ENCODE measurements around the gene FGD4.
A peak's percentile ranks its signal among the peaks of the same experiment; 100 is the strongest.

FGD4 gene

GRCh38 chr12:32546272-32546671 is 146.9 kb downstream of the FGD4 start:
- DNase-seq (ENCODE audit: low read depth), result no peak
- H3K4me3 ChIP-seq (ENCODE audit: low read depth, low read length), result no peak overlapping the region
- no peak for TF ChIP-seq CTCF (IDR thresholded peaks at IDR 0.05; ENCODE audit: low read depth, low read length, missing control alignments)

GRCh38 chr12:32548691-32549281 is 149.4 kb downstream of the FGD4 start:
- DNase-seq (ENCODE audit: low read depth), result no peak
- TF ChIP-seq CTCF (IDR thresholded peaks at IDR 0.05; ENCODE audit: low read depth, low read length, missing control alignments), result no peak
- H3K4me3 ChIP-seq (ENCODE audit: low read depth, low read length), result no peak overlapping the region

- DNase-seq (ENCODE audit: low read depth), result no peak
- H3K4me3 ChIP-seq (ENCODE audit: low read depth, low read length), result no peak overlapping the region
- TF ChIP-seq CTCF (IDR thresholded peaks at IDR 0.05; ENCODE audit: low read depth, low read length, missing control alignments), result no peak
Measured at GRCh38 chr12:32549675-32550079, 150.3 kb downstream of the FGD4 start.

GRCh38 chr12:32551058-32551457 is 151.7 kb downstream of the FGD4 start:
- no peak for TF ChIP-seq CTCF (IDR thresholded peaks at IDR 0.05; ENCODE audit: low read depth, low read length, missing control alignments)
- H3K4me3 ChIP-seq (ENCODE audit: low read depth, low read length), result no peak overlapping the region
- no peak for DNase-seq (ENCODE audit: low read depth)

- no peak overlapping the region for H3K4me3 ChIP-seq (ENCODE audit: low read depth, low read length)
- peak; percentile 56 for DNase-seq (ENCODE audit: low read depth)
- TF ChIP-seq CTCF (IDR thresholded peaks at IDR 0.05; ENCODE audit: low read depth, low read length, missing control alignments), result no peak
Measured at GRCh38 chr12:32558903-32559302, 159.5 kb downstream of the FGD4 start.

- TF ChIP-seq CTCF (IDR thresholded peaks at IDR 0.05; ENCODE audit: low read depth, low read length, missing control alignments), result no peak
- DNase-seq (ENCODE audit: low read depth), result no peak
- no peak overlapping the region for H3K4me3 ChIP-seq (ENCODE audit: low read depth, low read length)
Measured at GRCh38 chr12:32559434-32559833, 160.1 kb downstream of the FGD4 start.

- H3K4me3 ChIP-seq (ENCODE audit: low read depth, low read length), result no peak overlapping the region
- DNase-seq (ENCODE audit: low read depth), result no peak
- TF ChIP-seq CTCF (IDR thresholded peaks at IDR 0.05; ENCODE audit: low read depth, low read length, missing control alignments), result no peak
Measured at GRCh38 chr12:32560520-32560919, 161.2 kb downstream of the FGD4 start.

All from GM12864 (cell line).